Peyer's patch (tissue), 4 donors: ENCODE results near the gene PBX4.

Source experiments
- POLR2A ChIP-seq, 2 donors: fragments of 450-650 bp; IDR thresholded peaks; one replicate each; pipeline ENCODE4 v1.5.1; 2017; ENCODE audit warnings: antibody characterized with exemption in 2 of 2, mild to moderate bottlenecking in 2 of 2, moderate library complexity in 2 of 2
- TF ChIP-seq, protein P1 (sequence below), 6 experiments: fragments of 450-650 bp in 4 of 6; fragments of 200-600 bp in 2 of 6; sonication (generic) in 1 of 6; IDR thresholded peaks; one replicate each; pipeline ENCODE4 v1.5.1; 2017 to 2019; ENCODE audit warnings: antibody characterized with exemption in 6 of 6, mild to moderate bottlenecking in 3 of 6, moderate library complexity in 1 of 6

DNA sequence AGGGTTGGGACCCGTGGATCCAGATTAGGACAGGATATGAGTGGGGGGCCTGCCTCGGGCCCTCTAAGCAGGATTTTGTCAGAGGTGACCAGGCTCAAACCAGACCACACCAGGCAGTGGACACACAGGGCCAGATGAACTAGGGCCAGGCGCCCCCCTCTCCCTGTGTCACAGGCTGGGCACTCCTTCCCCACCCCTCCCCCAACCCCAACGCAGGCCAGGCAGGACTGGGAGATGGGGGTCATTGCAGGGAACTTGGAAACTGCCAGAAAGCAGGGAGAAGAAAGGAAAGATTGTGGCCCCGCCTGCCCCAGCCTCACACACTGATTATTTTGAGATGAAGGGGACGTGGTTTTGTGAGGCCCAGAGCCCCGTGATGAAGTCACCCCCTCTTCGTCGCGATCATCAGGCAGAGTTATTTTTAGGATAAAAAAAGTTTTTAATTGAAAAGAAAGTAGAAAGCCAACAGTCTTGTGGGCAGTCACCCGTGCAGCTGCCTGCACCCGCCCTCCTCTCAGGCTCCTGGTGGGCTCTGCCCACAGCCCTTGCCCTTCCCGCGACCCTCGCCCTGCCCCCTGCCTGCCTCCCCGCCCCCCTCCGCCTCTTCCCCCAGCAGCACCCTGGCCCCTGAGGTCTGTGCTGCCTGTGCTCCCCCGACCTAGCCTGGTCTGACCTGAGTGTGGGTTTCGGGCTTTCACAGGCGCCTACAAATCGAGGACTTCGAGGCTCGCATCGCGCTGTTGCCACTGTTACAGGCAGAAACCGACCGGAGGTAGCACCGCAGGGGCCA is 91.7 kb downstream of the PBX4 start:
- TF ChIP-seq, protein P1, sequence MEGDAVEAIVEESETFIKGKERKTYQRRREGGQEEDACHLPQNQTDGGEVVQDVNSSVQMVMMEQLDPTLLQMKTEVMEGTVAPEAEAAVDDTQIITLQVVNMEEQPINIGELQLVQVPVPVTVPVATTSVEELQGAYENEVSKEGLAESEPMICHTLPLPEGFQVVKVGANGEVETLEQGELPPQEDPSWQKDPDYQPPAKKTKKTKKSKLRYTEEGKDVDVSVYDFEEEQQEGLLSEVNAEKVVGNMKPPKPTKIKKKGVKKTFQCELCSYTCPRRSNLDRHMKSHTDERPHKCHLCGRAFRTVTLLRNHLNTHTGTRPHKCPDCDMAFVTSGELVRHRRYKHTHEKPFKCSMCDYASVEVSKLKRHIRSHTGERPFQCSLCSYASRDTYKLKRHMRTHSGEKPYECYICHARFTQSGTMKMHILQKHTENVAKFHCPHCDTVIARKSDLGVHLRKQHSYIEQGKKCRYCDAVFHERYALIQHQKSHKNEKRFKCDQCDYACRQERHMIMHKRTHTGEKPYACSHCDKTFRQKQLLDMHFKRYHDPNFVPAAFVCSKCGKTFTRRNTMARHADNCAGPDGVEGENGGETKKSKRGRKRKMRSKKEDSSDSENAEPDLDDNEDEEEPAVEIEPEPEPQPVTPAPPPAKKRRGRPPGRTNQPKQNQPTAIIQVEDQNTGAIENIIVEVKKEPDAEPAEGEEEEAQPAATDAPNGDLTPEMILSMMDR (IDR thresholded peaks at IDR 0.05), result no peak
- no peak for TF ChIP-seq POLR2A (IDR thresholded peaks at IDR 0.05)
